B cell (primary cell): ENCODE data around the gene BCL2.
"Not testable (repeated sequence)": the region's sequence is repeated elsewhere in the genome, so short reads cannot be mapped to it uniquely, and the experiment has no call there.

Source experiments
- CTCF ChIP-seq: fragments of 200-600 bp; IDR thresholded peaks from one replicate; pipeline ENCODE4 v1.8.0; 2022; ENCODE audit warnings: antibody characterized with exemption, mild to moderate bottlenecking
- EZH2 ChIP-seq: IDR thresholded peaks from 2 replicates; pipeline ENCODE4 v1.6.1; 2012; ENCODE audit warnings: borderline replicate concordance, low read depth, mild to moderate bottlenecking, moderate library complexity, low read length; ENCODE audit not compliant: insufficient read depth, poor library complexity, severe bottlenecking

- TF ChIP-seq CTCF, EZH2: not testable (repeated sequence)
Observed at GRCh38 chr18:63201456-63201855, 118.1 kb downstream of the BCL2 start.
